Measurements from ENCODE around the gene TCF4. TPM values are rescaled to one million over a fixed set of nuclear protein-coding genes. Genes with fewer than 3 reads are reported as not detected.

The TCF4 gene
- total and polyA plus RNA-seq, 4 donors, result 4.3 to 15.3 (median 11.5) TPM

DNA sequence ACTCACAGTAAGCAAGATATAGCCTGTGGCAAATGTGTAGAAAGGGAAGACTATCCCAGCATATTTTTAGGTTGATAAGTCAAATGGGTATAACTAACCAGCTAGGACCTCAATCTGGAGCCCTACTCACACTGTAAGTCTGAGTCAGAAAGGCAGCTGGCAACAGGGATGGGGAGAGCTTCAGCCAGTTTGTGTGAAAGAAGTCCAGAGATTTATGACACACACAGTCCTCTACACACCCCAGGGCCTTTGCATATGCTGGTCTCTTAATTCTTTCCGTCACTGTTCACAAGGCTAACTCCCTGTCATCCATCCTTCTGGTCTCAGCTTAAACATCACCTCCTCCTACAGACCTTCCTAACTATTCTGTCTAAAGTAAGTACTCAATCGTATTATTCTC lies 5.9 kb upstream of the TCF4 start:
- DNase-seq (ENCODE audit: low spot score), result no peak
- Histone ChIP-seq H3K27ac (ENCODE audit: low read depth in 1 of 2, low read length in 2 of 2) (no peak overlapping the region), H3K27me3 (ENCODE audit: control insufficient read depth in 4 of 4, insufficient read depth in 4 of 4, low read length in 3 of 4) (peaks cover 0 to 3% (median 0%) of the 10 kb centered on the region in 4 donors), H3K9ac (ENCODE audit: low read depth in 1 of 2, low read length in 2 of 2) (no peak overlapping the region), H3K36me3 (ENCODE audit: control insufficient read depth in 4 of 4, insufficient read depth in 3 of 4, low read depth in 1 of 4, low read length in 3 of 4) (no peaks in the 10 kb centered on the region), H3K4me3 (ENCODE audit: low read depth in 1 of 3, low read length in 3 of 3) (no peak overlapping the region), H3K4me1 (ENCODE audit: control insufficient read depth in 4 of 4, insufficient read depth in 4 of 4, low read length in 3 of 4) (peaks cover 2 to 5% (median 3%) of the 10 kb centered on the region in 4 donors), H3K9me3 (ENCODE audit: control insufficient read depth in 4 of 4, low read length in 3 of 4) (no peaks in the 10 kb centered on the region)
- 91% methylated on average over 2 of the region's 2 CpGs for WGBS
- no peak for TF ChIP-seq TAF1 (conservative IDR thresholded peaks at IDR 0.05)
- TF ChIP-seq, protein P1, sequence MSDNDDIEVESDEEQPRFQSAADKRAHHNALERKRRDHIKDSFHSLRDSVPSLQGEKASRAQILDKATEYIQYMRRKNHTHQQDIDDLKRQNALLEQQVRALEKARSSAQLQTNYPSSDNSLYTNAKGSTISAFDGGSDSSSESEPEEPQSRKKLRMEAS (IDR thresholded peaks at IDR 0.05), result no peak
- TF ChIP-seq, protein P2, sequence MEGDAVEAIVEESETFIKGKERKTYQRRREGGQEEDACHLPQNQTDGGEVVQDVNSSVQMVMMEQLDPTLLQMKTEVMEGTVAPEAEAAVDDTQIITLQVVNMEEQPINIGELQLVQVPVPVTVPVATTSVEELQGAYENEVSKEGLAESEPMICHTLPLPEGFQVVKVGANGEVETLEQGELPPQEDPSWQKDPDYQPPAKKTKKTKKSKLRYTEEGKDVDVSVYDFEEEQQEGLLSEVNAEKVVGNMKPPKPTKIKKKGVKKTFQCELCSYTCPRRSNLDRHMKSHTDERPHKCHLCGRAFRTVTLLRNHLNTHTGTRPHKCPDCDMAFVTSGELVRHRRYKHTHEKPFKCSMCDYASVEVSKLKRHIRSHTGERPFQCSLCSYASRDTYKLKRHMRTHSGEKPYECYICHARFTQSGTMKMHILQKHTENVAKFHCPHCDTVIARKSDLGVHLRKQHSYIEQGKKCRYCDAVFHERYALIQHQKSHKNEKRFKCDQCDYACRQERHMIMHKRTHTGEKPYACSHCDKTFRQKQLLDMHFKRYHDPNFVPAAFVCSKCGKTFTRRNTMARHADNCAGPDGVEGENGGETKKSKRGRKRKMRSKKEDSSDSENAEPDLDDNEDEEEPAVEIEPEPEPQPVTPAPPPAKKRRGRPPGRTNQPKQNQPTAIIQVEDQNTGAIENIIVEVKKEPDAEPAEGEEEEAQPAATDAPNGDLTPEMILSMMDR (IDR thresholded peaks at IDR 0.05; ENCODE audit: low read depth, low read length, missing input control), result no peak
- TF ChIP-seq JUND (IDR thresholded peaks at IDR 0.05), result no peak
- no peak for TF ChIP-seq EGR1 (IDR thresholded peaks at IDR 0.05; ENCODE audit: low read depth in 2 of 2)
- TF ChIP-seq HNF4A (conservative IDR thresholded peaks at IDR 0.05), result no peak
- no peak for TF ChIP-seq RXRA (IDR thresholded peaks at IDR 0.05)
- no peak for TF ChIP-seq YY1 (IDR thresholded peaks at IDR 0.05)
- TF ChIP-seq NR2F2 (IDR thresholded peaks at IDR 0.05), result no peak
- TF ChIP-seq, protein P3, sequence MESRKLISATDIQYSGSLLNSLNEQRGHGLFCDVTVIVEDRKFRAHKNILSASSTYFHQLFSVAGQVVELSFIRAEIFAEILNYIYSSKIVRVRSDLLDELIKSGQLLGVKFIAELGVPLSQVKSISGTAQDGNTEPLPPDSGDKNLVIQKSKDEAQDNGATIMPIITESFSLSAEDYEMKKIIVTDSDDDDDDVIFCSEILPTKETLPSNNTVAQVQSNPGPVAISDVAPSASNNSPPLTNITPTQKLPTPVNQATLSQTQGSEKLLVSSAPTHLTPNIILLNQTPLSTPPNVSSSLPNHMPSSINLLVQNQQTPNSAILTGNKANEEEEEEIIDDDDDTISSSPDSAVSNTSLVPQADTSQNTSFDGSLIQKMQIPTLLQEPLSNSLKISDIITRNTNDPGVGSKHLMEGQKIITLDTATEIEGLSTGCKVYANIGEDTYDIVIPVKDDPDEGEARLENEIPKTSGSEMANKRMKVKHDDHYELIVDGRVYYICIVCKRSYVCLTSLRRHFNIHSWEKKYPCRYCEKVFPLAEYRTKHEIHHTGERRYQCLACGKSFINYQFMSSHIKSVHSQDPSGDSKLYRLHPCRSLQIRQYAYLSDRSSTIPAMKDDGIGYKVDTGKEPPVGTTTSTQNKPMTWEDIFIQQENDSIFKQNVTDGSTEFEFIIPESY (IDR thresholded peaks at IDR 0.05), result no peak
- no peak for TF ChIP-seq HNF4G (IDR thresholded peaks at IDR 0.05)
- no peak for TF ChIP-seq FOXA1 (IDR thresholded peaks at IDR 0.05)
- TF ChIP-seq FOXA2 (IDR thresholded peaks at IDR 0.05), result no peak

DNA sequence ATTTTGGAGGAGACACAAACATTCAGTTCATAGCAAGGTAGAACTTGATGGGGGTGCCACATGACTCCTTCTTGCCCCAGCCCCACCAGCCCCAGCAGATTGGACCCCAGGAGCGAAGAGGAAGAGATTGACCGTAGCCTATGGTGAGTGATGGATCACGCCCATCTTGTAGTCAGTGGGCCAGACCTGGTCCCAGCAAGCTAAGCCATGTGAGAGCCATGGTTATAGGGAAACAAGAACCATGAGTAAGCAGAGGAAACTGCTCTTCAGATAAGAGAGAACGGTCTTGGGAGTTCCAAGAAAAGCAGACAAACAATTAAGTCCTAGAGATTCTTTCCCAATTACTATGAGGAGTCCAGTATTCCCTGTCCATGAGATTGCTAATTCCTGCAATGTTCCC lies 4.6 kb upstream of the TCF4 start:
- Histone ChIP-seq H3K9ac (ENCODE audit: low read depth in 1 of 2, low read length in 2 of 2) (no peak overlapping the region), H3K4me1 (ENCODE audit: control insufficient read depth in 4 of 4, insufficient read depth in 4 of 4, low read length in 3 of 4) (peaks cover 2 to 9% (median 7%) of the 10 kb centered on the region in 4 donors), H3K36me3 (ENCODE audit: control insufficient read depth in 4 of 4, insufficient read depth in 3 of 4, low read depth in 1 of 4, low read length in 3 of 4) (no peaks in the 10 kb centered on the region), H3K27me3 (ENCODE audit: control insufficient read depth in 4 of 4, insufficient read depth in 4 of 4, low read length in 3 of 4) (peaks cover 0 to 3% (median 0%) of the 10 kb centered on the region in 4 donors), H3K4me3 (ENCODE audit: low read depth in 1 of 3, low read length in 3 of 3) (no peak overlapping the region), H3K27ac (ENCODE audit: low read depth in 1 of 2, low read length in 2 of 2) (no peak overlapping the region), H3K9me3 (ENCODE audit: control insufficient read depth in 4 of 4, low read length in 3 of 4) (no peaks in the 10 kb centered on the region)
- WGBS, result 80% methylated on average over 4 of the region's 4 CpGs
- TF ChIP-seq YY1 (IDR thresholded peaks at IDR 0.05) (no peak), RXRA (IDR thresholded peaks at IDR 0.05) (no peak), EGR1 (IDR thresholded peaks at IDR 0.05; ENCODE audit: low read depth in 2 of 2) (no peak), SP1 (IDR thresholded peaks at IDR 0.05) (no peak), NR2F2 (IDR thresholded peaks at IDR 0.05) (no peak), RAD21 (IDR thresholded peaks at IDR 0.05) (no peak)
- TF ChIP-seq, protein P1 (IDR thresholded peaks at IDR 0.05), result no peak
- no peak for DNase-seq (ENCODE audit: low spot score)

GRCh38 chr18:55592106-55592505 lies 4.1 kb upstream of the TCF4 start:
- H3K27me3 ChIP-seq (ENCODE audit: control insufficient read depth in 4 of 4, insufficient read depth in 4 of 4, low read length in 3 of 4), result peaks cover 0 to 3% (median 0%) of the 10 kb centered on the region in 4 donors
- H3K27ac ChIP-seq (ENCODE audit: low read depth in 1 of 2, low read length in 2 of 2), result no peak overlapping the region
- no peak for DNase-seq (ENCODE audit: low spot score)
- H3K9ac ChIP-seq (ENCODE audit: low read depth in 1 of 2, low read length in 2 of 2), result no peak overlapping the region
- peaks cover 2 to 9% (median 7%) of the 10 kb centered on the region in 4 donors for H3K4me1 ChIP-seq (ENCODE audit: control insufficient read depth in 4 of 4, insufficient read depth in 4 of 4, low read length in 3 of 4)
- 71% methylated on average over 1 of the region's 1 CpG for WGBS
- no peak overlapping the region for H3K4me3 ChIP-seq (ENCODE audit: low read depth in 1 of 3, low read length in 3 of 3)
- H3K9me3 ChIP-seq (ENCODE audit: control insufficient read depth in 4 of 4, low read length in 3 of 4), result no peaks in the 10 kb centered on the region
- H3K36me3 ChIP-seq (ENCODE audit: control insufficient read depth in 4 of 4, insufficient read depth in 3 of 4, low read depth in 1 of 4, low read length in 3 of 4), result no peaks in the 10 kb centered on the region
- TF ChIP-seq HNF4A (conservative IDR thresholded peaks at IDR 0.05) (no peak), GABPA (IDR thresholded peaks at IDR 0.05 in 1 of 2, conservative IDR thresholded peaks at IDR 0.05 in 1 of 2) (no peak), TAF1 (conservative IDR thresholded peaks at IDR 0.05) (no peak)
- TF ChIP-seq, protein P1 (IDR thresholded peaks at IDR 0.05), result no peak
- TF ChIP-seq, protein P4, sequence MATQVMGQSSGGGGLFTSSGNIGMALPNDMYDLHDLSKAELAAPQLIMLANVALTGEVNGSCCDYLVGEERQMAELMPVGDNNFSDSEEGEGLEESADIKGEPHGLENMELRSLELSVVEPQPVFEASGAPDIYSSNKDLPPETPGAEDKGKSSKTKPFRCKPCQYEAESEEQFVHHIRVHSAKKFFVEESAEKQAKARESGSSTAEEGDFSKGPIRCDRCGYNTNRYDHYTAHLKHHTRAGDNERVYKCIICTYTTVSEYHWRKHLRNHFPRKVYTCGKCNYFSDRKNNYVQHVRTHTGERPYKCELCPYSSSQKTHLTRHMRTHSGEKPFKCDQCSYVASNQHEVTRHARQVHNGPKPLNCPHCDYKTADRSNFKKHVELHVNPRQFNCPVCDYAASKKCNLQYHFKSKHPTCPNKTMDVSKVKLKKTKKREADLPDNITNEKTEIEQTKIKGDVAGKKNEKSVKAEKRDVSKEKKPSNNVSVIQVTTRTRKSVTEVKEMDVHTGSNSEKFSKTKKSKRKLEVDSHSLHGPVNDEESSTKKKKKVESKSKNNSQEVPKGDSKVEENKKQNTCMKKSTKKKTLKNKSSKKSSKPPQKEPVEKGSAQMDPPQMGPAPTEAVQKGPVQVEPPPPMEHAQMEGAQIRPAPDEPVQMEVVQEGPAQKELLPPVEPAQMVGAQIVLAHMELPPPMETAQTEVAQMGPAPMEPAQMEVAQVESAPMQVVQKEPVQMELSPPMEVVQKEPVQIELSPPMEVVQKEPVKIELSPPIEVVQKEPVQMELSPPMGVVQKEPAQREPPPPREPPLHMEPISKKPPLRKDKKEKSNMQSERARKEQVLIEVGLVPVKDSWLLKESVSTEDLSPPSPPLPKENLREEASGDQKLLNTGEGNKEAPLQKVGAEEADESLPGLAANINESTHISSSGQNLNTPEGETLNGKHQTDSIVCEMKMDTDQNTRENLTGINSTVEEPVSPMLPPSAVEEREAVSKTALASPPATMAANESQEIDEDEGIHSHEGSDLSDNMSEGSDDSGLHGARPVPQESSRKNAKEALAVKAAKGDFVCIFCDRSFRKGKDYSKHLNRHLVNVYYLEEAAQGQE (IDR thresholded peaks at IDR 0.05), result no peak
- TF ChIP-seq, protein P3 (IDR thresholded peaks at IDR 0.05), result no peak
